HG02852 (cell line): ENCODE results near the gene CD8B2.
"Not testable (repeated sequence)": the region's sequence is repeated elsewhere in the genome, so short reads cannot be mapped to it uniquely, and the experiment has no call there.

Experiments
- ATAC-seq: cut with Tn5 transposase; IDR thresholded peaks from one replicate; pipeline ENCODE4 v1.9.1; 2021; ENCODE audit warnings: mild to moderate bottlenecking, moderate library complexity; ENCODE audit not compliant: unreplicated experiment

CD8B2 gene

DNA sequence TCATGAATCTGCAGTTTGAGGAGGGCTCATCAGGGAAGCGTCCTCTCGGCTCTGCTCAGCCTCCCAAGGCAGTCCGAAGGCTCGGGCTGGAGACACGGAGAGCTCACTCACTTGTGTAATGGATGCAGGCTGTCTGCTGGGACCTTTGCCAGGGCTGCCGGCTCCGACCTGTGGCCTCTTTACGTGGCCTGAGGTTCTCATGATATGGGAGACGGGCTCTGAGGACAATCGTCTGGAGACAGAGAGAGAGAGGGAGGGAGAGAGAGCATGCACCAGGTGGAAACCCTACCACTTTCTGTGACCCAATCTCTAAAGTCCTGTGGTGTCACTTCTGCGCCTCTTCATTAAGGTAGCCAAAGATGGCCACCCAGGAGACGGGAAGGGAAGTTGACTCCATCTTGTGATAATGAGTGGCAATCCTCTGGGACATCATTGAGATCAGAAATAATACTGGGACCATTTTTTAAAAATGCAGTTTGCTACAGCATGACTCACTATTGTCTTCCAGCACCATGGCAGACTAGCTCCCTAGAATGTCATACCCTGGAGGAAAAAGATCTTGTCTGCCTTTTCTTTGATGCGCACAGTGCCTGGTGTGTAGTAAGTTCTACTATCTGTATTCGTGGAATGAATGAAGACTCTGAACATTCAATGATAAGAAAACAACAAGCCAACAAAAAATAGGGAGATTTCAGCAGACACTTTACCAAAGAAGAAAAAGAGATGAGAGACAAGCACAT, 60.2 kb downstream of the CD8B2 start:
- no peak for ATAC-seq

GRCh38 chr2:106551417-106552130, 64.4 kb downstream of the CD8B2 start:
- ATAC-seq = no peak

DNA sequence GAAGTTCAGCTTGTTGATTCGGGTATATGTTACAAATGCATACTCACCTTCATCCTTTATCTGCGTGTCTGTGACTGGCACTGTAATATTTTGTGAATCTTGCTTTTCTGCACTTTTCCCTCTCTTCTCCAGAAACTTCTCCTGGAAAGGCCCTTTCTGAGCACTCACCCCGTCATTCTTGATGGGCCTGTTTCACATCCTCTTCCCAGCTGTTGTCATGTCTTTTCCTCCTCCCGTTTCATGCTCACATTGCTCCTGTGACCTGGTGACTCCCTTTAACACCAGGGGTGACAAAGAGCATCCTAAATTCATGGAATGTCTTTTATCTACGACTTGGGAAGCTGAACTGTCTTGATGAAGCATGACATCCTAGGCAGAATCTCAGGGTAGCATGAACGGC, 65.8 kb downstream of the CD8B2 start:
- no peak for ATAC-seq

DNA sequence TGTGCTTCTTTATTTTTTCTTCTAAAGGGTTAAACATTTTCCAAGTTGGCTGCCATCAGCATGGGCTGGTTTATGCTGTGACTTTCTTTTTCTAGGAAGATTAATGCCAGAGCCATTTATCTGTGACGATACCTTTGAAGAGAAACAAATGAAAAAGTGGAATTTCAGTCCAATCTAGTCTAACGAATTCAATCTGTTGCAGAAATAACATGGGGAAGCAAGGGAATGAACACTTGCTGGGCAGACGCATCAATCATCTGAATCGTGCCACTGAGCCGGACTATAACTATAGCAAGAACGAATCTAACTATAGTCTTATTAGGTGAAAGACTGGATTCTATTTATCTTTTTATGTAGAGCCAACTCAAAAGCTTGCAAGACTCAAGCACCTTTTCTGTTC, 66.2 kb downstream of the CD8B2 start:
- ATAC-seq = no peak

GRCh38 chr2:106554411-106554810, 67.2 kb downstream of the CD8B2 start:
- no peak for ATAC-seq

- ATAC-seq = no peak
Observed at GRCh38 chr2:106555053-106555452, 67.9 kb downstream of the CD8B2 start.

GRCh38 chr2:106559786-106560185, 72.6 kb downstream of the CD8B2 start:
- ATAC-seq = not testable (repeated sequence)

GRCh38 chr2:106560773-106561172, 73.6 kb downstream of the CD8B2 start:
- ATAC-seq = no peak

- ATAC-seq = no peak
Observed at GRCh38 chr2:106561356-106561755, 74.2 kb downstream of the CD8B2 start.

DNA sequence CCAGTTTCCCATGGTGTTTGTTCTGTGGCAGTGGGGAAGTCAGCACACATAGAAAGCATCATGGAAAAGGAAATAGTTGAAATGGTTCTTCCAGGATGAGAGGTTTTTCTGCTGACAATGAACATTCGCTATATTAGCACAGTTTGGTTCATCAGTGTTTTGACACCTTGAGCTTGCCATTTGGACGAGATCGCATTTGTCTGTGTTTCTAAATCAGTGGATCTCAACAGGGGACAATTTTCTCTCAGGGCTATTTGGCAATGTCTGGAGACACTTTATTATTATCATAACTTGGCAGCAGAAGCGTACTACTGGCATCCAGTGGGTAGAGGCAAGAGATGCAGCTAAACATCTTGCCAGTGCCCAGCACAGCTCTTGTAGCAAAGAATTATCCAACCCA, 74.6 kb downstream of the CD8B2 start:
- ATAC-seq = no peak

DNA sequence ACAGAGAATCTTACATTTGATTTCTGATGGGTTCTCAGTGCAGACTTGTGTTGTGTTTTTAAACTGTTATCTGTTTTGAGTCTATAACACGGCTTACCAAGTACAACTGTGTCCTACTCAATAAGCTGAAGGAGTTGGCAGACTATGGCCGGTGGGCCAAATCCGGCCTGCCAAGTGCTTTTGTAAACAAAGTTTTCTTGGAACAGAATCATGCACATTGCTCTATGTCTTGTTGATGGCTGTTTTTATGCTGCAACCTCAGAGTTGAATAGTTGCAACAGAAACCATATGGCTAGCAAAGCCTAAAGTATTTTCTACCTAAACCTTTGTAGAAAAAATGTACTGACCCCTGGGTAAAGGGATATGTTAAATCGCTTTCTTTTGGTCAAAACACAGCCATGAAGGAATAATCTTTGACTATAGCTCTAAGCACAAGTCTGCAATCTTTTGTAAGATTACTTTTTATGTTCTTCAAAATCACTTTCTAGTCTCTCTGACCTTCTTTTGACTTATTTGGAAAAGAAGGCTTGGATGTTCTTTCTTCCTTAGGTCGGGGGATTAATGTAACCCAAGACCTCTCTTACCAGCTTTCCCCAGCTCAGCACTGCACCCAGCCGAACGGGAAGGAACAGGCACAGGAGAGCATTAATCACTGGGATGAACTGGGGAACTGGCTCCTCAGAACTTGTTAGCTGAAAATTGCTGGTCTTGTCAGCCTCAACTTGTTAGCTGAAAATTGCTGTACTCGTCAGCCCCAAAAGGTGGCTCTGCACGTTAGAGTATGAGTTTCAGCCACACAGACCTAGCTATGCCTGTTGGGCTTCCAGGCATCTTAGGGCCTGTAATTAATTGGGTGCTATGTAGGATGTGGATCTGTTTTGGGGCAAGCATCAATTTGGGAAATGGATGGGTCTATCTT, 75.4 kb downstream of the CD8B2 start:
- no peak for ATAC-seq

- no peak for ATAC-seq
Observed at GRCh38 chr2:106563195-106563594, 76.0 kb downstream of the CD8B2 start.

DNA sequence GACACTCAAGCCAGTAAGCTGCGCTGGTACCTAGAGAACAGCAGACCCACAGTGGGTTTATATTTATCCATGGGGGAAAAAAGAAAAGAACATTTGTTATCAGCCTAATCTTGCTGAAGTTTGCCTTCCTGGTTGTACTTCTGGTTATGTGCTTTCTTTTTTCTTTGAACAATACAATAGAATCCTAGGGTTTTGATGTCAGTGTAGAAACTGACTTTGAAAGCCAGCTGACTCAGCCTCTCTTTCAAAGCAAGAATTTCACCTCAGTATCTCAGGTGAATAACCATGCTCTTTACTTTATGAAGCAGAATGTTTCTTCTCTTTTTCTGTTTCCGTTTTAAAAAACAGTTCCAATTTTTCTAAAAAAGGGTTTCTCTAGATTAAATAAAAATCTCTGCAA, 78.4 kb downstream of the CD8B2 start:
- ATAC-seq = no peak

GRCh38 chr2:106566050-106566449, 78.9 kb downstream of the CD8B2 start:
- no peak for ATAC-seq

DNA sequence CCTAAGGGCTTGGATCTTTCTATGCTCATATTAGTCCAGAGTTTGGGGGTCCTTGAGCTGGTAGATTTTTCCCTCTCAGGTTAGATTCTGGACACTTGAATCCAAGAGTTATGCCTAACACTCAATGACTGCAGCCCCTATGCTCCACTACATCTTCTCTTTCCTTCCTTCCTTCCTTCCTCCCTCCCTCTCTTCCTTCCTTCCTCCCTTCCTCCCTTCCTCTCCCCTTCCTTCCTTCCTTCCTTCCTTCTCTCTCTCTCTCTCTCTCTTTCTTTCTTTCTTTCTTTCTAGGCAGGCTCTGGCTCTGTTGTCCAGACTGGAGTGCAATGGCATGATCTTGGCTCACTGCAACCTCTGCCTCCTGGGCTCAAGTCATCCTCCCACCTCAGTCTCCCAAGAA, 79.3 kb downstream of the CD8B2 start:
- not testable (repeated sequence) for ATAC-seq

DNA sequence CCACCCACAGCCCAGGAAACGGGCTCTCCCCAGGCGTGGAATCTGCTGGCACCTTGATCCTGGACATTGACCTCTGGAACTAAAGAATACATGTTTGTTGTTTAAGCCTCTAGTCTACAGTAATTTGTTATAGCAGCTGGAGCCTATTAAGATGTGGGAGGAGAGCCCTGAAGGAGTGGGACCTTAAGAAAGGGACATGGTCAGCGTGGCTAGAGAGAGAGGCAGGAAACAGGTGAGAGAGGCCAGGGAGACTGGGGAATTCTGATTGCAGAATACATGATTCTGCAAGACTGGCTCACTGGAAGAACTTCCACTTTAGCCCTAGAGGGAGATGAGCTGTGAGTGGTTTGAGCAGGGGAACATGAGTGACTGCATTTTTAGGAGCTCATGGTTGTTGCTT, 83.2 kb downstream of the CD8B2 start:
- no peak for ATAC-seq
